Panc1 (cell line): ENCODE data around the gene DUSP12. TPM values are rescaled to one million over a fixed set of nuclear protein-coding genes. Genes with fewer than 3 reads are reported as not detected.

ENCODE experiments used
- ATAC-seq: fragments of 200-7000 bp; cut with Tn5 transposase; 2 replicates; pipeline ENCODE4 v1.9.1; 2020; ENCODE audit warnings: mild to moderate bottlenecking, moderate library complexity
- BruUV-seq: library from RNA; stranded (reverse); fragments of 400-500 nt; replicated peaks from 2 replicates; lab custom pipeline; 2021; lab: Mats Ljungman, UMichigan
- CTCF ChIA-PET: fragments of 300-600 bp; sonication (Branson Sonifier 250); formaldehyde crosslinking; loops from one replicate; lab custom pipeline; 2022; ENCODE audit warnings: antibody characterized with exemption; lab: Charles Lee
- POLR2A ChIA-PET: fragments of 300-600 bp; sonication (Branson Sonifier 250); formaldehyde crosslinking; loops from one replicate; lab custom pipeline; 2022; ENCODE audit warnings: antibody characterized with exemption; lab: Charles Lee
- DNase-seq: peaks from one replicate; pipeline ENCODE4 v3.0.0-alpha.2; 2010; ENCODE audit warnings: low read depth, low spot score
- H3K27ac ChIP-seq: 2 replicates; pipeline ENCODE4 v1.5.1; 2011; ENCODE audit warnings: mild to moderate bottlenecking, low read length, inconsistent platforms
- H3K27me3 ChIP-seq: fragments of 200-500 bp; sonication (Bioruptor generic); 2 replicates; pipeline ENCODE4 v1.6.0; 2014; ENCODE audit warnings: low read length, inconsistent platforms; ENCODE audit not compliant: control insufficient read depth, insufficient read depth
- H3K36me3 ChIP-seq: fragments of 200-500 bp; sonication (Bioruptor generic); 2 replicates; pipeline ENCODE4 v1.5.1; 2014; ENCODE audit warnings: inconsistent platforms, mild to moderate bottlenecking, low read length, moderate library complexity; ENCODE audit not compliant: control insufficient read depth, insufficient read depth
- H3K4me1 ChIP-seq: 2 replicates; pipeline ENCODE4 v1.5.1; 2011; ENCODE audit warnings: inconsistent platforms, mild to moderate bottlenecking, low read length, moderate library complexity; ENCODE audit not compliant: control insufficient read depth, insufficient read depth
- H3K4me3 ChIP-seq, 2 experiments: 2 replicates each; pipeline ENCODE4 v1.5.1; 2011 to 2012; ENCODE audit warnings: low read depth in 2 of 2, low read length in 2 of 2, mild to moderate bottlenecking in 2 of 2, inconsistent platforms in 1 of 2, moderate library complexity in 1 of 2
- H3K9me3 ChIP-seq: fragments of 200-500 bp; sonication (Bioruptor generic); 2 replicates; pipeline ENCODE4 v1.5.1; 2014; ENCODE audit warnings: low read depth, mild to moderate bottlenecking, inconsistent platforms, low read length, moderate library complexity; ENCODE audit not compliant: control insufficient read depth, insufficient read depth
- POLR2AphosphoS5 ChIP-seq: IDR thresholded peaks from 2 replicates; pipeline ENCODE4 v1.6.1; 2012; ENCODE audit warnings: mild to moderate bottlenecking, low read depth, low read length, moderate library complexity
- SIN3A ChIP-seq: IDR thresholded peaks from 2 replicates; pipeline ENCODE4 v1.6.1; 2012; ENCODE audit warnings: low read depth, mild to moderate bottlenecking, low read length, moderate library complexity, borderline replicate concordance; ENCODE audit not compliant: insufficient read depth
- TCF7L2 ChIP-seq: IDR thresholded peaks from 2 replicates; pipeline ENCODE4 v1.6.1; 2011; ENCODE audit warnings: mild to moderate bottlenecking, low read depth, low read length, inconsistent platforms
- in situ Hi-C: cut with HindIII; loops from 2 replicates; pipeline ENCODE4 v1.10.0; 2016; ENCODE audit warnings: low sequenced_read_pairs, low pct_unique_long_range_greater_than_20kb
- intact Hi-C: fragments of 100-400 bp; cut with micrococcal nuclease; formaldehyde crosslinking; loops from one replicate; pipeline ENCODE4 v1.10.0; 2022; ENCODE audit not compliant: unreplicated experiment
- total RNA-seq: library from RNA; stranded (reverse); gene quantifications from one replicate; pipeline ENCODE4 v1.2.1, GENCODE V29; 2021; ENCODE audit not compliant: unreplicated experiment
- TF ChIP-seq, protein P1 (sequence below): fragments of 450-650 bp; IDR thresholded peaks from 2 replicates; pipeline ENCODE4 v1.5.1; 2017; ENCODE audit warnings: mild to moderate bottlenecking
- TF ChIP-seq, protein P2 (sequence below), 2 experiments: IDR thresholded peaks; 2 replicates each; pipeline ENCODE4 v1.6.1; 2011 to 2012; ENCODE audit warnings: low read depth in 2 of 2, control low read depth in 1 of 2, low read length in 1 of 2, mild to moderate bottlenecking in 1 of 2, moderate library complexity in 1 of 2; ENCODE audit not compliant: insufficient read depth in 1 of 2

DUSP12 gene
- total RNA-seq, 1 experiment from 2014 or later: 22.0 TPM

DNA sequence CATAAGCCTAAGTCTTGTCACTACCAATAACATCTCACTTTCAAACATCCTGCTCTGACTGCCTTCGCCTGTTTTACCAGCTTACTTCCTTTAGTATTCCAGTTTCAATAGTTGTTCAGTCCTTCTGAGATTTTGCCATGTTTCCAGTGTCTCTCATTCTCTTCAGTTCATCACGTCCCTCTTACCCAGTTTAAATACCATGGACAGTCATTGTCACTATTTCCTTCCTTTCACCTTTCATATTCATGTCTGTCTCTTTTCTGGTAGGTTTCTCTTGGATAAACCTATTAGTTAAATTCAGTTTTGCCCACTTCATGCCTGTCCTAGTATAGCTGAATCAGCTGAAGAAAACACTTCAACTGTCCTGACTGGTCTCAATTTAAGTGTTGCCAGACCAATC lies 22.4 kb downstream of the DUSP12 start:
- DNase-seq: no peak
- TF ChIP-seq TCF7L2 (no peak), SIN3A (no peak), POLR2AphosphoS5 (no peak)
- TF ChIP-seq, protein P1, sequence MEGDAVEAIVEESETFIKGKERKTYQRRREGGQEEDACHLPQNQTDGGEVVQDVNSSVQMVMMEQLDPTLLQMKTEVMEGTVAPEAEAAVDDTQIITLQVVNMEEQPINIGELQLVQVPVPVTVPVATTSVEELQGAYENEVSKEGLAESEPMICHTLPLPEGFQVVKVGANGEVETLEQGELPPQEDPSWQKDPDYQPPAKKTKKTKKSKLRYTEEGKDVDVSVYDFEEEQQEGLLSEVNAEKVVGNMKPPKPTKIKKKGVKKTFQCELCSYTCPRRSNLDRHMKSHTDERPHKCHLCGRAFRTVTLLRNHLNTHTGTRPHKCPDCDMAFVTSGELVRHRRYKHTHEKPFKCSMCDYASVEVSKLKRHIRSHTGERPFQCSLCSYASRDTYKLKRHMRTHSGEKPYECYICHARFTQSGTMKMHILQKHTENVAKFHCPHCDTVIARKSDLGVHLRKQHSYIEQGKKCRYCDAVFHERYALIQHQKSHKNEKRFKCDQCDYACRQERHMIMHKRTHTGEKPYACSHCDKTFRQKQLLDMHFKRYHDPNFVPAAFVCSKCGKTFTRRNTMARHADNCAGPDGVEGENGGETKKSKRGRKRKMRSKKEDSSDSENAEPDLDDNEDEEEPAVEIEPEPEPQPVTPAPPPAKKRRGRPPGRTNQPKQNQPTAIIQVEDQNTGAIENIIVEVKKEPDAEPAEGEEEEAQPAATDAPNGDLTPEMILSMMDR: no peak
- TF ChIP-seq, protein P2, sequence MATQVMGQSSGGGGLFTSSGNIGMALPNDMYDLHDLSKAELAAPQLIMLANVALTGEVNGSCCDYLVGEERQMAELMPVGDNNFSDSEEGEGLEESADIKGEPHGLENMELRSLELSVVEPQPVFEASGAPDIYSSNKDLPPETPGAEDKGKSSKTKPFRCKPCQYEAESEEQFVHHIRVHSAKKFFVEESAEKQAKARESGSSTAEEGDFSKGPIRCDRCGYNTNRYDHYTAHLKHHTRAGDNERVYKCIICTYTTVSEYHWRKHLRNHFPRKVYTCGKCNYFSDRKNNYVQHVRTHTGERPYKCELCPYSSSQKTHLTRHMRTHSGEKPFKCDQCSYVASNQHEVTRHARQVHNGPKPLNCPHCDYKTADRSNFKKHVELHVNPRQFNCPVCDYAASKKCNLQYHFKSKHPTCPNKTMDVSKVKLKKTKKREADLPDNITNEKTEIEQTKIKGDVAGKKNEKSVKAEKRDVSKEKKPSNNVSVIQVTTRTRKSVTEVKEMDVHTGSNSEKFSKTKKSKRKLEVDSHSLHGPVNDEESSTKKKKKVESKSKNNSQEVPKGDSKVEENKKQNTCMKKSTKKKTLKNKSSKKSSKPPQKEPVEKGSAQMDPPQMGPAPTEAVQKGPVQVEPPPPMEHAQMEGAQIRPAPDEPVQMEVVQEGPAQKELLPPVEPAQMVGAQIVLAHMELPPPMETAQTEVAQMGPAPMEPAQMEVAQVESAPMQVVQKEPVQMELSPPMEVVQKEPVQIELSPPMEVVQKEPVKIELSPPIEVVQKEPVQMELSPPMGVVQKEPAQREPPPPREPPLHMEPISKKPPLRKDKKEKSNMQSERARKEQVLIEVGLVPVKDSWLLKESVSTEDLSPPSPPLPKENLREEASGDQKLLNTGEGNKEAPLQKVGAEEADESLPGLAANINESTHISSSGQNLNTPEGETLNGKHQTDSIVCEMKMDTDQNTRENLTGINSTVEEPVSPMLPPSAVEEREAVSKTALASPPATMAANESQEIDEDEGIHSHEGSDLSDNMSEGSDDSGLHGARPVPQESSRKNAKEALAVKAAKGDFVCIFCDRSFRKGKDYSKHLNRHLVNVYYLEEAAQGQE (IDR thresholded peaks at IDR 0.05; ENCODE audit: insufficient read depth in 1 of 2, low read depth in 2 of 2, low read length in 1 of 2): no peak
- ChIA-PET POLR2A (no interaction called here), CTCF (interaction anchor here (0.6 to 0.7 kb wide), 2 partner anchors 27 to 44 kb away, joined by 3 read pairs; no protein-coding TSS in a partner anchor)
- H3K4me3 ChIP-seq: no peak overlapping the region
- H3K9me3 ChIP-seq: no peaks in the 10 kb centered on the region
- no peaks in the 10 kb centered on the region; the same call in 1 of the 2 replicates for H3K36me3 ChIP-seq
- no peak overlapping the region for H3K27ac ChIP-seq
- H3K4me1 ChIP-seq: peaks cover 2% of the 10 kb centered on the region; the same call in 1 of the 2 replicates
- ATAC-seq: no peak
- intact Hi-C loops: no loop called here
- H3K27me3 ChIP-seq: no peaks in the 10 kb centered on the region
- BruUV-seq: no TSS peak
- in situ Hi-C loops: no loop called here

DNA sequence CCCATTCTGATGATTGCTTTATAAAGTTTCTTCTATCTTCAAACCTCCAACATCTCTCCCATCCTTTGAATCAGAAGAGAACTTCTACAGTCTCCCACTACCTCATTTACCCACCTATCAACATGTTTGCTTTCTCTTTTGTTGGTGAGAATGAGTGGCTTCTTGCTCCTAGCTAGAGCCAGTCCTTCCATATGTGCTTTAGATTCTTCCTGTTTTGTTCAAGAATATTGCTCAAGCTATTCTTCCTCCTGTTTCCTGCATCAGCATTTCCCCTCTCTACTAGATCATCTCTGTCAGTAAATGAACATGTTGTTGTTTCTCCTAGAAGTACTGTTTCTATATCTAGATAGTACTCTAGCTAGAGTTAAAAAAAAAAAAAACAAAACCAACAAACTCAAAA lies 22.8 kb downstream of the DUSP12 start:
- H3K9me3 ChIP-seq: no peaks in the 10 kb centered on the region
- in situ Hi-C loops (no loop called here), intact Hi-C loops (no loop called here)
- CTCF ChIA-PET: no interaction called here
- H3K27ac ChIP-seq: no peak overlapping the region
- H3K27me3 ChIP-seq: no peaks in the 10 kb centered on the region
- DNase-seq (no peak), ATAC-seq (no peak)
- no peak overlapping the region for H3K4me3 ChIP-seq
- POLR2A ChIA-PET: no interaction called here
- H3K36me3 ChIP-seq: no peaks in the 10 kb centered on the region
- TF ChIP-seq POLR2AphosphoS5: no peak
- no peak for TF ChIP-seq SIN3A
- TF ChIP-seq, protein P2 (IDR thresholded peaks at IDR 0.05; ENCODE audit: insufficient read depth in 1 of 2, low read depth in 2 of 2, low read length in 1 of 2): no peak
- TF ChIP-seq, protein P1: no peak
- no peak for TF ChIP-seq TCF7L2
- no TSS peak for BruUV-seq
- no peaks in the 10 kb centered on the region; the same call in 1 of the 2 replicates for H3K4me1 ChIP-seq
